Measurements from ENCODE around the gene ARMH1.

GRCh38 chr1:44740179-44740617 is 65.7 kb downstream of the ARMH1 start:
- no peak for TF ChIP-seq EZH2 (IDR thresholded peaks at IDR 0.05; ENCODE audit: insufficient read depth, poor library complexity, severe bottlenecking)
- no peak for TF ChIP-seq EZH2phosphoT487 (IDR thresholded peaks at IDR 0.05; ENCODE audit: insufficient read depth, low read depth)
